IgD-negative memory B cell (primary cell): Measurements from ENCODE around the gene KRT74. TPM values are rescaled to one million over a fixed set of nuclear protein-coding genes. Genes with fewer than 3 reads are reported as not detected.

Experiments
- H3K27ac Mint-ChIP-seq, 3 donors: one replicate each; pipeline ENCODE4 v1.8.0; 2020 to 2022; ENCODE audit warnings: mild to moderate bottlenecking in 3 of 3, mixed read lengths in 3 of 3, moderate library complexity in 1 of 3
- H3K27me3 Mint-ChIP-seq: one replicate; pipeline ENCODE4 v1.8.0; 2021; ENCODE audit warnings: mixed read lengths
- H3K36me3 Mint-ChIP-seq: one replicate; pipeline ENCODE4 v1.8.0; 2020; ENCODE audit warnings: mild to moderate bottlenecking, mixed read lengths
- H3K4me1 Mint-ChIP-seq, 3 donors: one replicate each; pipeline ENCODE4 v1.8.0; 2020 to 2022; ENCODE audit warnings: mixed read lengths in 3 of 3, mild to moderate bottlenecking in 1 of 3
- H3K4me3 Mint-ChIP-seq, 4 donors: one replicate each; pipeline ENCODE4 v1.8.0; 2020 to 2022; ENCODE audit warnings: mild to moderate bottlenecking in 4 of 4, mixed read lengths in 4 of 4, moderate library complexity in 3 of 4
- H3K9me3 Mint-ChIP-seq, 3 donors: one replicate each; pipeline ENCODE4 v1.8.0; 2020 to 2021; ENCODE audit warnings: mixed read lengths in 3 of 3, mild to moderate bottlenecking in 1 of 3
- polyA plus RNA-seq: library from polyadenylated mRNA; unstranded; fragments of 300-500 nt; fragmentation: Illumina TruSeq; gene quantifications from one replicate; pipeline ENCODE4 v1.2.3, GENCODE V29; 2021

The KRT74 gene
- polyA plus RNA-seq, 1 donor from 2014 or later, result not detected

DNA sequence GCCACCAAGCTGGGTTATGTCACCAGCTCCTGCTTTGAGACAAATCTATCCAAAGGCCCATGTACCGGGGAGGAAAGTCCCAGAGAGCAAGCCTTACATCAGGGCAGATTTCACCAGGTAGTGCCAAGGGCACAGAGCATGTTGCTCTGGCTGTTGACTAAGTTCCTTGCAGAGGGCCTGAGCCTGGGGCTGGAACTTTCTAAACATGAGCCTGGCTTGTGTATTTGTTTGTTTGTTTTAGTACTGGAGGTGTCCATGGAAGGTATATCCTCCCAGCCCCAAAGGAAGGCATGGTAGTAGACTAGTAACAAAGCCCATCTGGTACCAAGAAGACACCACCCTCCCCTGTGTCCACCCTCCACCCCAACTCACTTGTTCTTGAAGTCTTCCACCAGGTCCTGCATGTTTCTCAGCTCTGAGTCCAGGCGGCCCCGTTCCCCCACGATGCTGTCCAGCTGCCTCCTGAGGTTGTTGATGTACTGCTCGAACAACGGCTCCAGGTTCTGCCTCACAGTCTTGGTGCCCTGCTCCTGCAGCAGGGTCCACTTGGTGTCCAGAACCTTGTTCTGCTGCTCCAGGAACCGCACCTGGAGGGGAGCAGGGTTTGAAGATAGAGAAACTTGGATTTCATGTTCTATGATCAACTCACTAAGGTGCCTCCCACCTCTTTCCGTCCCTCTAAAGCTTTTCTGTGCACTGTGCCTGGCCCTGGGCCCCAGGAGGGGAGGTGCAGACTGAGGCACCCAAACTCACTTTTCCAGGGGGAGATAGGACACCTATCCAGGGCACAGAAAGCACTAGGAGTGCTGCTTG, 54.9 kb downstream of the KRT74 start:
- Mint-ChIP-seq H3K9me3 (no peaks in the 10 kb centered on the region), H3K4me1 (no peaks in the 10 kb centered on the region), H3K27me3 (peaks cover 10% of the 10 kb centered on the region), H3K36me3 (no peaks in the 10 kb centered on the region), H3K27ac (no peak overlapping the region), H3K4me3 (no peak overlapping the region)

DNA sequence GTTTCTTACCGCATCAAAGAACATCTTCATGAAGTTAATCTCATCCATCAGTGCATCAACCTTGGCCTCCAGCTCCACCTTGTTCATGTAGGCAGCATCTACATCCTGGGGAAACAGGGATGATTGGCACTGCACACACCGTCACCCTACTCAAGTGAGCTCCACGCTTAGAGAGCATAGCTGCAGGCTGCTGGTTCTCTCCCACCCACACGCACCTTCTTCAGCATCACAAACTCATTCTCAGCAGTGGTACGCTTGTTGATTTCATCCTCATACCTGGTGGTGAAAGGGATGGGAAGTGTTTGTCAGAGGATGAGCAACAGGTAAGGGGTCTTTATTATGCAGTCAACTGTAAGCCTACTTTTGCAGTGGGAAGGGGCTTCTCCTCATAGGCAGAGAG, 55.8 kb downstream of the KRT74 start:
- Mint-ChIP-seq H3K36me3 (no peaks in the 10 kb centered on the region), H3K9me3 (no peaks in the 10 kb centered on the region), H3K4me1 (no peaks in the 10 kb centered on the region), H3K27me3 (peaks cover 9% of the 10 kb centered on the region), H3K4me3 (no peak overlapping the region), H3K27ac (no peak overlapping the region)

DNA sequence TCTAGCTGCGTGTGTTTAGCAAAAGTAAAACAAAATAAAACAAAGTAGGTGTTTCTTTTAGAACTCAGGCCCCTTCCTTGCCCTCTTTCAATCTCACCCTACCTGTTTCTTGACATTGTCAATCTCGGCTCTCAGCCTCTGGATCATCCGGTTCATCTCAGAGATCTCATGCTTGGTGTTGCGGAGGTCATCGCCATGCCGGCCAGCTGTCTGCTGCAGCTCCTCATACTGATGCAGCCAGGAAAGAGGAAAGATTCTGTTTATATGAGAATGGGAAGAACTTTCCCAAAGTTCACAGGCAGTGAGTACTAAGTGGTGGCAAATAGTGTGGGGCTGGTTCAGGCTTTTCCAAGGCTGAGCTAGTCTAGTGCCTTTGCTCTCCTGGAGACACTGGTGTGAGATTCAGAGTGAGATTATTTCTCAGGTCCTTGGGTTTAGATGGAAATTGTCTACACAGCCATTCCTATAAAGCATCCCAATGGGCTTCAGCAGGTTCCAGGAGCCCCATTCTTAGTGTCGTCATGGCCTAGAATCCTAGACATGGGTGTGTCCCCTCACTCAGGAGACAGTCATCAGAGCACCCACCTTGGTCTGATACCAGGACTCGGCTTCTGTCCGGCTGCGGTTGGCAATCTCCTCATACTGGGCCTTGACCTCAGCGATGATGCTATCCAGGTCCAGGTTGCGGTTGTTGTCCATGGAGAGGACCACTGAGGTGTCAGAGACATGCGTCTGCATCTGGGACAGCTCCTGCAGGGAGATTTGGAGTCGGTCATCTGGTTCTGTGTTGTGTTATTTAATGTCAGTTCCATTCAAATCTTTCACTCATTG, 56.4 kb downstream of the KRT74 start:
- peaks cover 6% of the 10 kb centered on the region for H3K27me3 Mint-ChIP-seq
- H3K27ac Mint-ChIP-seq, result no peak overlapping the region
- H3K9me3 Mint-ChIP-seq, result no peaks in the 10 kb centered on the region
- H3K36me3 Mint-ChIP-seq, result no peaks in the 10 kb centered on the region
- H3K4me1 Mint-ChIP-seq, result no peaks in the 10 kb centered on the region
- H3K4me3 Mint-ChIP-seq, result no peak overlapping the region

GRCh38 chr12:52515927-52516831, 57.5 kb downstream of the KRT74 start:
- Mint-ChIP-seq H3K4me1 (no peaks in the 10 kb centered on the region), H3K36me3 (no peaks in the 10 kb centered on the region), H3K27ac (no peak overlapping the region), H3K27me3 (peaks cover 6% of the 10 kb centered on the region), H3K4me3 (no peak overlapping the region), H3K9me3 (peaks cover 0 to 3% (median 2%) of the 10 kb centered on the region in 3 donors)

Other genes with a start within 250 kb of the KRT74 start
- gene KRT85, start 206.4 kb downstream of the KRT74 start, polyA plus RNA-seq, result not detected
- gene KRT84, start 188.2 kb downstream of the KRT74 start, polyA plus RNA-seq, result not detected
- gene KRT82, start 167.5 kb downstream of the KRT74 start, polyA plus RNA-seq, result not detected
- gene KRT75, start 139.5 kb downstream of the KRT74 start, polyA plus RNA-seq, result not detected
- not detected for gene KRT6B, start 121.7 kb downstream of the KRT74 start, polyA plus RNA-seq
- not detected for gene KRT6C, start 100.0 kb downstream of the KRT74 start, polyA plus RNA-seq
- not detected for gene KRT6A, start 80.6 kb downstream of the KRT74 start, polyA plus RNA-seq
- not detected for gene KRT5, start 53.4 kb downstream of the KRT74 start, polyA plus RNA-seq
- gene KRT71, start 20.7 kb downstream of the KRT74 start, polyA plus RNA-seq, result not detected
- gene KRT72, start 27.6 kb upstream of the KRT74 start, polyA plus RNA-seq, result not detected
- not detected for gene KRT73, start 44.7 kb upstream of the KRT74 start, polyA plus RNA-seq
- gene KRT2, start 78.4 kb upstream of the KRT74 start, polyA plus RNA-seq, result not detected
- gene KRT1, start 106.6 kb upstream of the KRT74 start, polyA plus RNA-seq, result 0.25 TPM
- gene KRT77, start 129.7 kb upstream of the KRT74 start, polyA plus RNA-seq, result not detected
- gene KRT76, start 203.5 kb upstream of the KRT74 start, polyA plus RNA-seq, result not detected
- gene KRT3, start 222.3 kb upstream of the KRT74 start, polyA plus RNA-seq, result not detected
- gene KRT4, start 240.3 kb upstream of the KRT74 start, polyA plus RNA-seq, result not detected